Brain microvascular endothelial cell (primary cell): ENCODE data around the gene PDE4D.

Experiments used
- DNase-seq: peaks from one replicate; pipeline ENCODE4 v3.0.0-alpha.2; 2020
- H3K27ac ChIP-seq: fragments of 250-450 bp; sonication (Bioruptor Pico); 2 replicates; pipeline ENCODE4 v1.5.1; 2020; ENCODE audit warnings: mild to moderate bottlenecking, moderate library complexity
- H3K27me3 ChIP-seq: fragments of 250-450 bp; sonication (Bioruptor Pico); replicated peaks from 2 replicates; pipeline ENCODE4 v1.5.1; 2020; ENCODE audit warnings: mild to moderate bottlenecking
- H3K36me3 ChIP-seq: fragments of 250-450 bp; sonication (Bioruptor Pico); replicated peaks from 2 replicates; pipeline ENCODE4 v1.5.1; 2020; ENCODE audit warnings: mild to moderate bottlenecking
- H3K4me3 ChIP-seq: 2 replicates; pipeline ENCODE4 v1.5.1; 2011; ENCODE audit warnings: low read depth, mild to moderate bottlenecking, control low read depth, low read length, moderate library complexity
- CTCF ChIP-seq: IDR thresholded peaks from 2 replicates; pipeline ENCODE4 v1.5.1; 2011; ENCODE audit warnings: low read depth, mild to moderate bottlenecking, moderate library complexity, low read length, control low read depth, inconsistent platforms; ENCODE audit errors: missing control alignments
- in situ Hi-C: cut with HindIII; loops from 2 replicates; pipeline ENCODE4 v1.10.0; 2017; ENCODE audit warnings: low sequenced_read_pairs, low pct_ligation_motif_present

The PDE4D gene

GRCh38 chr5:59008816-59009473 is 884.6 kb downstream of the PDE4D start:
- in situ Hi-C loops: no loop called here
- Histone ChIP-seq H3K27ac (no peak overlapping the region), H3K27me3 (no peaks in the 10 kb centered on the region), H3K36me3 (no peaks in the 10 kb centered on the region), H3K4me3 (no peak overlapping the region)
- no peak for DNase-seq
- TF ChIP-seq CTCF: no peak

GRCh38 chr5:59007460-59008063 is 886.0 kb downstream of the PDE4D start:
- no peak for DNase-seq
- no peaks in the 10 kb centered on the region for H3K36me3 ChIP-seq
- H3K27ac ChIP-seq: no peak overlapping the region
- H3K27me3 ChIP-seq: no peaks in the 10 kb centered on the region
- TF ChIP-seq CTCF: peak; percentile 18
- in situ Hi-C loops: no loop called here
- no peak overlapping the region for H3K4me3 ChIP-seq

GRCh38 chr5:59005934-59006701 is 887.4 kb downstream of the PDE4D start:
- H3K27me3 ChIP-seq: no peaks in the 10 kb centered on the region
- in situ Hi-C loops: no loop called here
- no peaks in the 10 kb centered on the region for H3K36me3 ChIP-seq
- no peak overlapping the region for H3K27ac ChIP-seq
- TF ChIP-seq CTCF: no peak
- no peak for DNase-seq
- no peak overlapping the region for H3K4me3 ChIP-seq

GRCh38 chr5:59003641-59004040 is 889.9 kb downstream of the PDE4D start:
- in situ Hi-C loops: no loop called here
- Histone ChIP-seq H3K36me3 (no peaks in the 10 kb centered on the region), H3K4me3 (no peak overlapping the region), H3K27ac (no peak overlapping the region), H3K27me3 (no peaks in the 10 kb centered on the region)
- TF ChIP-seq CTCF: no peak
- no peak for DNase-seq

- TF ChIP-seq CTCF: no peak
- no peaks in the 10 kb centered on the region for H3K27me3 ChIP-seq
- in situ Hi-C loops: no loop called here
- H3K36me3 ChIP-seq: no peaks in the 10 kb centered on the region
- no peak for DNase-seq
- H3K27ac ChIP-seq: no peak overlapping the region
- no peak overlapping the region for H3K4me3 ChIP-seq
Observed at GRCh38 chr5:59003124-59003523, 890.4 kb downstream of the PDE4D start.
